Parietal lobe (tissue), 2 donors: ENCODE measurements around the gene ZC3H6. TPM values are rescaled to one million over a fixed set of nuclear protein-coding genes. Genes with fewer than 3 reads are reported as not detected.

Experiments
- small RNA-seq: library from RNA; depleted of rRNA; stranded (forward); fragments of <200 nt; gene quantifications from one replicate; pipeline ENCODE3, GENCODE V24; 2014; ENCODE audit warnings: low replicate concordance
- total RNA-seq: library from RNA; depleted of rRNA; stranded (reverse); fragments of >200 nt; gene quantifications from one replicate; pipeline ENCODE4 v1.2.3, GENCODE V29; 2014

ZC3H6 gene
- 40.1 TPM for total RNA-seq

GRCh38 chr2:112275311-112275886, at the start of gene ZC3H6:
TSS of gene ZC3H6 (plus strand) at chr2:112275597. CDS start at chr2:112275995, 398 bp downstream.

DNA sequence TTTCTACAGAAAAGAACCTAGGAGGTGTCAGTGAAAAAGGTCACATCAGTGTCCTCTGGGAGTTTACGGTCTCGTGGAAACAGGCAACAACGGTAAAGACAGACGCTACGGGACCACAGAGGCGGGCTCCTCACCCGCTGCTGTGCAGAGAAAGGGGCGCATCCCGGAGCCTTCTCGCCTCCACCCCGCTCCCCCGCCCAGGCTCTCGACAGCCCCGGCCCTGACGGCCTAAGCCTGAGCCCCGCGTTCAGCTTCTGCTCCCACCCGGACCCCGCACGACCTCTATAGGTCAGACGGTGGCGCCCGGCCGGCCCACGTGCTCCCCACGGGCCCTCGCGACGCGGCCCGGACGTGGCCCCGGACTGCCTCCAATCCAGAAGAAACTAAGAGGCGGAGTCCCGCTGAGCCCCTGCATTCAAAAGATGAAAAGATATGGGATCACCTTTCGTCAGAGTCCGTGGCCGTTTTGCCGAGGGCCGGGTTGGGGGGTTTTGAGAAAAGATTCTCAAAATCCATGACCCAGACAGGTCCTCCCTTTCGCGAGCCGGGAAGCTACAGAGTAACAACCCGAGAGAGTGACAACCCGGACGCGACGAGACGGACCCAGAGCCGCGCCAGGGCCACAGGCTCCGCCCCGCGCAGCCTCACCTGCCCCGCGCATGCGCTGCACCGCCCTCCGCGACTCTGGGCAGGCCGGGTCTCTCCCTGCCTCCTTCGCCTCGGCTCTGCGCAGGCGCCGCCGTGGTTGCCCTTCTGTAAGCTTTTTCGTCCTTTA, 20.7 kb upstream of the ZC3H6 start, which contains the start of gene ZC3H8:
ZC3H8 (minus strand) TSS at position 577 of the 775 bp plus-strand sequence; CDS start at position 516, 61 bp downstream.

Small RNA genes within 50 kb of the gene (small RNA-seq; reads per million reads assigned to genes)
- gene AC115115.1: not detected

Other genes with a start within 250 kb of the ZC3H6 start
- gene TMEM87B, start 220.3 kb upstream of the ZC3H6 start, total RNA-seq: 10.0 TPM
- 2.5 TPM for gene FBLN7, start 137.2 kb upstream of the ZC3H6 start, total RNA-seq
- 88.0 TPM for gene ZC3H8, start 20.6 kb upstream of the ZC3H6 start, total RNA-seq
- gene RGPD8, start 158.0 kb downstream of the ZC3H6 start, total RNA-seq: 75.7 TPM
- 102 TPM for gene TTL, start 206.6 kb downstream of the ZC3H6 start, total RNA-seq